ENCODE results near the gene PROX2.
A peak's percentile ranks its signal among the peaks of the same experiment; 100 is the strongest.

Gene PROX2

DNA sequence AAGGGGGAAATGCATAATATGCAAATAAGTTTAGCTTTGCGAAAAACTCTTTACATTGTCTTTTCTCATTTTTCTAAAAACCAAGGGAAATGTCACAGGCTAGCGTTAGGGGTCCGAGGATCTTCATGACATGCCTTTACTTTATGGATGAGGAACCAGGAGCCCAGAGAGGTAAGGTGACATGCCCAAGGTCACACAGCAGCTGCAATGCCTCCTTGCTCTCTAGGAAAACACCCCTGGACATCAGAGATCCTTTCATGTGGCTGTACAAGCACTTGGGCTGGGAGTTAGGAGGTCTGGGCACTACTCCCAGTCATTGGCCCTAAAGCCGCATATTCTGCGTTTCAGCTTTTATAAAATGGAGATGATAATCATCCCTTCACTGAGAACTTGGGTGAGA, 741 bp downstream of the PROX2 start:
- no peak for DNase-seq

DNA sequence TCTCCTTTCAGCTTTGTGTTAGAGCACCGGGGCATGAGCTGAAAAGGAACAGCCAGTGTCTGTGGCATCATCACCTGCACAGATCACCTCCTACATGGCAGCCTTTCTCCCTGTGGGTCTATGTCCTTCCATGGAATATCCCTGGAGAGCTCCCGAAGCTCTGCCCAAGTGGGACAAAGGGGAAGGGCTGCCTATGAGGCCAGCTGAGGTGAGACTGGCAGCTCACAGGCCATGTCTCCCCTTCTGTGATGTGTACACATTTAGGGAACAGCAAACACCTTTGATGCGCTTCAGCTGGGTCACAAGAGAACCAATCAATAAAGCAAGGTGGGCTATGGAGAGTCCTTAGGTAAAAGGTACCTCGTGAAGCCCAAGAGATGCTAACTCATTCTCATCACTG, 4.1 kb downstream of the PROX2 start:
- DNase-seq = no peak

DNA sequence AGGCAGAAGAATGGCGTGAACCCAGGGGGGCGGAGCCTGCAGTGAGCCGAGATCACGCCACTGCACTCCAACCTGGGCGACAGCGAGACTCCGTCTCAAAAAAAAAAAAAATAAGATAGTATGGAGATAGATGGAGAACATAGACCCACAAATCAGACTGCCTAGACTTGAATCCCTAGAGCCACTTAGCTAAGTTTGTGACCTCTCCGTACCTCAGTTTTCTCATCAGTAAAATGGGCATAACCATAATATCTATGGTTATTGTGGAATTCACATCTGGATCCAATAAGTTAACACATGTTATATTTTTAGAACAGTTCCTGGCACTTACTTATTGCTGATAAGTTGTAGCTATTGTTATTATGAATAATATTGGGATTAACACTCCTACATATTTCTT, 7.2 kb downstream of the PROX2 start:
- DNase-seq = no peak

DNA sequence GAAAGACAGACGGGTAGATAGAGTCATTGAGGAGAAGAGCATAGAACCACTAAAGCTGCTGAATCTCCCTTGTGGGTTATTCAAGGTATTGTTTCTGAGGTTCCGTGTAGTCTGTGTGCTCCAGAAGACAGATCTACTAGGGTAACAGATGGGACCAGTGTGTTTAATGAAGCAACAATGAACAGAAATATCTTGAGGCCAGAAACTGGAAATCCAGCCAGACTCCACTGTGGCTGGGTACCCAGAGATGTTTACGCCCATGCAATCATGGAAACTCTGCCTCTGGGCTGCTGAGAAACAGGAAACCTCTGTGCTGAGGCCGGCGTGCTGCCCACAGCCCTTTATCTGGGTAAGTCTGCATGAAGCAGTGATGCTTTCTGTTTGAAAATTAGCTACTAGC, 8.3 kb downstream of the PROX2 start:
- DNase-seq = peak; percentile 57 to 66 (median 62)

DNA sequence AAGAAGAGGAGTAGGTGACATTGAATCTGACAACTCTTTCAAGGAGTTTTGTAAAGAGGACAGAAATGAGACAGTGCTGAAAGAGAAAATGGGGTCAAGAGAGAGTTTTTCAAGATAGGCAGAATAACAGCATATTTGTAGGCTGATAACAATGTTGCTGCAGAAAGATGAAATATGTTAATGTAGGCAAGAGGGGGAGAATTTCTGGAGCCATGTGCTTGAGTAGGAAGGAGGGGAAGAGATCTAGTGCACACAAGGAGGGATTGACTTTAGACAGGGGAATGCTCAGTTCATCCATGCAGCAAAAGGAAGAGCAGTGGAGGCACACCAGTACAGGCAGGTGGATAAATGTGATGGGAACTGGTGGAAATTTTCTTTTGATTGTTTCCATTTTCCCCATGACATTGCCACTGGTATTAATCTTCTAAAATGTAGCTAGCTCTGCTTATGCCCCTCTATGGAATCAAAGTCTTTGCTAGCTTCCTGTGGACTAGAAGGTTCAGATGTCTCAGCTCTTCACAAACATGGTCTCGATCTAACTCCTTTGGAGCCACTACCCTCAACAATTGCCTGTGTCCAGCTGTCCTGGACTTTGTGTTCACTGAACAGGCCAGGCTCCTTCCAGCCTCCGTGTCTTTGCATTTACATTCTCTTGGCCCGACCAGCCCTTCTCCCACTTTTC, 9.1 kb downstream of the PROX2 start:
- no peak for DNase-seq

DNA sequence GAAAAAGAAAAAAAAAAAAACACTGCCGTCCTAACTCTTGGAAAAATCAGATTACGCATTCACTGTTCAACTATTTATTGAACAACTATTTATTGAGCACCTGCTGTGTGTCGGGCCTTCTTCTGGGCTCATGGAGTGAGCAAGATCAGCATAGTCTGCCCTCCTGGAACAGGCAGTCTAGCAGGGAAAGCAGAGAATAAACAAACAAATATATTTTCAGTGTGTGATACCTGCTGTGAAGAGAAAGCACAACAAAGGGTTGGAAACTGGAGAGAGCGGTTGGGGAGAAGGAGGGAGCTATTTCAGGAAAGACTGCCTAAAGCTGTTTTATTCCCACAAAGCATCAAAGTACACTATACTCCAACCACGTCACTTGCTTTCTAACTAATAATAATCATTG, 10.8 kb downstream of the PROX2 start:
- no peak for DNase-seq

DNA sequence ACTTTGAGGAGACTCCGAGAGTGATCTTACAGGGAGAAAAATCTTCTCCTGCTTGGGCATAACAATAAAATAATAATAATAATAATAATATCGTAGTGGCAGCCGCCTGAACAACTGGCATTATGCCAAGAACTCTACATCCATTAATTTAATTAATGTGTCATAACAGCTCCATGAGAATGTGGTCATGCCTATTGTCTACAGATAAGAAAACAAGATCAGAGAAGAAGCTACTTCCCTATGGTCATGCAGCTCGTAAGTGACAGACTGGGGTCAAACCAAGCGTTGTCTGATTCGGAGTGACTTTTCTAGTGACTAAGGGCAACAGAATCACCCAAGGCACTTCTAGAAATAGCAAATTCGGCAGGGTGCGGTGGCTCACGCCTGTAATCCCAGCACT, 11.7 kb downstream of the PROX2 start:
- DNase-seq = peak in 2 of 3 donors; percentile 18 to 26

DNA sequence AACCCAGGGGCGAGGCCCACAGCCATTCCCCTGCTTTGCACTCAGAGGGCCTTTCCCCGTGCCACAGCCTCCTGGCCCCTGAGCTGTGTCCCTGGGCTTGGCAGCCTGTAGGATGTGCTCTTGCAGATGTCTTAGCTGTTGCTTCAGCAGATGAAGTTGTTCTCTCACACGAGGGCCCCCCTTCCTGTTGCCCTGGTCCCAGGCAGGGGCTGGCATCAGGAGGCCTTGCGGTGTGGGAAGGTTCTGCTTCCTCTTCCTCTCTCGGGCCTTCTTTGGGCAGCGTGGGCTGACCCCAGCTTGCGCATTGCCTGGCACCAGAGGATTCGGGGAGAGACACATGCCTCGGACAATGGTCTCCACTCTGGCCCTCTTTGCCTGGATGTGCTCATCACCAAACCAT, 12.7 kb downstream of the PROX2 start:
- peak; percentile 77 to 88 (median 80) for DNase-seq

DNA sequence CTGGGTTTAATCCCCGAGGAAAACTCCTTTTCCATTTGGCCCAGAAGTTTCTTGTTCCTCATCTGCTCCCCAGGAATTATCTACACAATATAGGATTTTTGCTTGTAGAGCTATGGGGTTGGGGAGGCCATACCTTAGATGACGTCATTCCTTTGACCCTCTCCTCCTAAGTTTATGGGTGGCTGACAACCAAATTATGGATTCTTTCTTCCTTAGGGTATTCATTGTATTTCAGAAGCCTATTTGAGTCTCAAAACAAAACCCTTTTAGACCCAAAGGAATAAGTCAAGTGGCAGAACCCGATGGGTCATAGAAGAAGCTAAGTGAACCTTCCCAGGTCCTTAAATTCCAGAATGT, 14.2 kb downstream of the PROX2 start:
- DNase-seq = no peak

DNA sequence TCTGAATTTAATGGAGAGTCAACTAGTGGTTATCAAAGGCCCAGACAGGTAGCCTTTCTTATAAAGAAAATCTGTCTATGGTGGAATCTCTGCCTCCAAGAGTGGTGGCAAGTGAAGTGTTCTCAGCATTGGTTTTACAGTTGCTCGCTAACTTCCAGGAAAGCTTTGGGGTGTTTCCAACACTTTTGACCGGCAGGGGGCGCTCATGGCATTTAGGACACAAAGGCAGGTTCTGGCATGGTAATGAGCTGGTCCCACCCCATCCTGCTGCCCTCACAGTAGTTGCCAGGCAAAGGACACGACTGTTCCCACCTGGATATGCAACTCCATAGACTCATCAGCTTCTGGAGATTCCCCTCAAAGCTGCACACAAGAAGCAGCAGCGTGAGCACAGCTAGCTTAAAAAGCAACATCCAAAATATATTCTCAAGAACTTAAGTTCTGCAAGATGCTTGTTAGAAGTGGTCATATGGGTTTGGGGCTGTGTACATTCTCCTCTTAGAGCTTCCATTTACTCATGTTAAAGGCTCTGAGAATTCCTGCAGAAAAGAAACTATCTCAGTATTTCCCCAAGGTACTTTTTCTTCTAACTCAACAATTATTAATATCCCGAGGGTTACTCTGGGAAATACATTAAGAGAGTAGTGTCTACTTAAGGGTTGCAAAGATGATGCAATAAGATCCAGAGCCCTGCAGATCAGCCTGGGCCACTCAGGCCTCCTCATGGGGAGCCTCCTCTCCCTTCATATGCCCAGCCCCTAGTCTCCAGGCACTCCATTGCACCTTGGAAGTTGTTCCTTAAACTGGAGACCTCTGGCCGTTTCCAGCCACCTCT, 14.8 kb downstream of the PROX2 start:
- peak; percentile 91 to 96 (median 94) for DNase-seq

DNA sequence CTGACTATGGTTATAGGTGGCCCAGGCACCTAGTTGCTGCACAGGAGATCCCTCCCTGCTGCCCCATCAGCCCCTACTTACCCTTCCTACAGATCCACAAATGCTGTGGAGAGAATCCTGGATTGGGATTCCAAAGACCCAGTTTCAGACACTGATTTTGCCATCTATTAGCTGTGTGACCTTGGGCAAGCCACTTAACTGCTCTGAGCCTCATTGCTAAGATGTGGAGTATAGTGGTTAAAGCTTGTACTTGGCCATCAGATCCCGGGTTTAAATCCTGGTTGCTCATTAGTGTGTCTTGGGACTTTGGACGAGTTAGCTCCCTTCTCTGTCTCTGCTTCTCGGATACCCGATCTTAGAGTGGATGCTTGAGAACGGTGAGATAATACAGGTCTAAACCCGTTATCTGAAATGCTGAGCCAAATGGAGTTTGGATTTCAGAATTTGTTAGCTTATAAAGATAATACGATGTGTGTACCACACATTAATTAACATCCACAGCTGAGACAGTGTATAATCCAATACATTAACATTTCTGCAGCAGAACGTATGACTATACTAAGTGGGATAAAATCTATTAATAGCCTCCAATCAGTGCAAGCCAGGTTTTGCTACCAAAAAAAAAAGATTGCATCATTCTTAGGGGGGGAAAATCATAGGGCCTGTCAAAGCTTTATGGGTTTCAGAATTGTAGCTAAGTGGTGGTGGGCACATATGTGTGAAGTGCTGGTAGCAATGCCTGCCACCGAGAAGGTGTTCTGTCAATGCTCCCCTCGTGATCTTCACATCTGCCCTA, 16.0 kb downstream of the PROX2 start:
- DNase-seq = no peak

DNA sequence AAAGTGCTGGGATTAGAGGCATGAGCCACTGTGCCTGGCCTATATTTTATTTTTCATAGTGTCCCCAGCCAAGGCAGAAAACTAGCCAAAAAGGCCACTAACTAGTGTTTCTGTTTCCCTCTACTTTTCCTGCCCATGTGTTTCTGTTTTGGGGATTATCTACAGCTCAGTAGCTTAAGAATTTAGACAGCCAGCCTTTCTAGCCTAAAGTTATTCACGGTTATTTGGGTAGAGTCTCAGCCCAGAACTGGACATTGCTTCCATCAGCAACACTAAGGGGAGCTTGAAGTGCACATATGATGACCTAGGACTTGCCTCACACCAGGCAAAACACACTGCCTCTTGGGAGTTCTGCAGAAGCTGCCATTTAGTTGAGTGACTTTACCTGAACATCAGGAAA, 17.9 kb downstream of the PROX2 start:
- DNase-seq = no peak

DNA sequence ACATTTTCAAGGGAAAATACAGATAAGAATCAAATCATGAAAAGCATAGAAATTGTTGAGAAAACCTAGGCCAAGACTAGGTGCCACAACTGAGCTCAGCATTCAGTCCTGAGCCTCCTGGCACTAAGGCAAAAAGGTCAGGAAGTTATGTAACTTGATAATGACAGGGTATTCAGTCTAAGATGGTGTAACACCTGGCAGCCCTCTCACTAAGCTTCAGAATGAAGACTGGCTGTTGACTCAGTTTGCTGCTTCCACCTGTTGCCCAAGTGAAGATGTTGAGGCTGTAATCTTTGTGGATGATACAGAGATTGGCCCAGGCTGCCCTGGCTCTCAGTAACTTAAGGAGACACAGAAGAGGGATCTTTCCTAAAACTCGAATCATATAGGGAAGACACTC, 19.6 kb downstream of the PROX2 start:
- no peak for DNase-seq

DNA sequence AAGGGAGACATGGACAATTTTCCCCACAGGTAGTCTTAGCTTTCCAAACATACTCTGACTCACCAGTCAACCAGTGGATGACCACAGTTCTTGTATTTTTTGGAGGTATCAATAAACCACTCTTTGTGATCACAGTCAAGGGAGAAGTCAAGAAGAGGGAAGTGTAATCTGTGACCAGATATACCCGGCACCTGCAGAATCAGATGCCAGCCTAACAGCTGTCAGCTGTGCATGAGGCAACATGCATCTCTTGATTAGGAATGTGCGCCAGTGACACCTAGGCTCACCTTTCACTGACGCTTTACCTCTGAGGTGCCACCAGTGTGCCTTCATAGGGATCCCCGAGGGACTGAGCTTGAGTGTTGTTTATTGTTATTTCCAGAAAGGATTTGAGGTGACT, 20.0 kb downstream of the PROX2 start:
- no peak for DNase-seq

DNA sequence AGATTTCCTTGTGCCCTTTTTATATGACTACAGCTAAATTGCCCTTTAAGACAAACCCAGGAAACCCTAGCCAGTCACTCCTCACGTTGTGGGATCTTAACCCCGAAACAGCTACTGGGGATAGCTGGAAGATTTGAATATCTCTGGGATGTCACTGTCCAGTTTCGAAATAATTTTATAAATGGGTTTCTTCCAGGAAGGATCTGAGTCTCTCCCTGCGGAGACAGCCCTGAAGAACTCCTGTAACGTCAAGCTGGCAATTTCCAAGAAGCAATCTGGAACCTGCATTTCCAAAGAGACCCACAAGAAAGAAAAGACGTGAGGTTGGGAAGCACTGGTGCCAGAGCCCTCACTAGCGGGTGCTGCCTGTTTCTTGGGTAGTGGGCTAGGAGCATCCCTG, 20.9 kb downstream of the PROX2 start:
- no peak for DNase-seq

DNA sequence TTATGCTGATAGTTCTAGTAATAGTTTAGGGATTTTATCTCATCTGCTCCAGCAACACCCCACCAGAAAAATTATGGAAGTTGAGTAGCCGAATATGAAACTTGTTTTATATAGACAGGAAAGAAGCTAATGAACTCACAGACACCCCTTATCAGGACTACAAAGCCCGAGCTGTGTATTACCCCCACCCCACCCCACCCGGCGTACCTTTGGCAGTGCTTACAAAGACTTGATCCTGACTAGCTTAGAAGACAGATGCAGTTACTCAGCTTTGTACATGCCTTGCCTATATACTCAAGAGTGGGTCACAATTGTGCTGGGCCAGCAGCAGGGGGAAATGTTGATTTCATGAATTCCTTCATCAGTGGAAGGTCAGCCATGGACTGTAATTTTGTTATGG, 22.4 kb downstream of the PROX2 start:
- no peak for DNase-seq

DNA sequence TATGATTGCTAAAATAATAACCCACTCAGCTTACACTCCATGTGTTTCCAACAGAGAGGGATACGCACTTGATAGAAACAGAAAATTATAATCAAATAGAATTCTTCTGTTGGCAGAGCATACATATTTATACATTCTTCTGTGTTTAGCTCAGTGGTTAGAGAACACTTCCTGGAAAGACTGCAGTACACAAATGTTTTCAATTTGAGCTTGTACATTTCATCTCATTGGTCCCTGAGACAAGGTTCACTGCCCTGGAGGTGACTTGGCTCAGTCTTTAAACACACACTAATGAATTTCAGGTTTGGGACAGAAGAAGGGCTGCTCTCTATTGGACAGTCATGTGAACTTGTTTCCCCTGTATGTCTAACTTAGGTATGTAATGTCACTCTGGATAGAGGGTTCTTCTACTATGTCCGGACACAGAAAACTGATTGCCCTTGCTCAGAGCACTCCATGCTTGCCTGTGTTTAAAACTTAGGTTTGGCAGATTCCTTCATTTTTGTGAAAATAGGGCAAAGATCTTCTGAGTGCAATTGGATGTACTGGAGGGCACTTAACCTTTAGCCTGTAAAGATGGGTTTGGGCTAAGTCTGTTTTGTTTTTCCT, 22.9 kb downstream of the PROX2 start:
- DNase-seq = no peak

DNA sequence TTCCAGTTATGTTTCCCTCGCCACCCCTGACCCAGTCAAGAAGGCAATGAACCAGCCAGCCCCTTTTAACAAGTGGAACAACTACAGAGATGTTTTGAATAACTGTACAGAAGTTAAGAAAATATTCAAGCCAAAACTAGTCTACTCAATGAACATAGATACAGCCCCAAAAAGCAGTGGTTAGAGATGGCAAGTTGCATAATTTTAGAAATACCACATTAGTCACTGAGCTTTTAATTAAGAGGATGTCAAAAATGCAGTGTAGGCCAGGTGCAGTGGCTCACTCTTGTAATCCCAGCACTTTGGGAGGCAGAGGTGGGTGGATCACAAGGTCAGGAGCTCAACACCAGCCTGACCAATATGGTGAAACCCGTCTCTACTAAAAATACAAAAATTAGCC, 27.2 kb downstream of the PROX2 start:
- DNase-seq = peak; percentile 17 to 33 (median 24)

DNA sequence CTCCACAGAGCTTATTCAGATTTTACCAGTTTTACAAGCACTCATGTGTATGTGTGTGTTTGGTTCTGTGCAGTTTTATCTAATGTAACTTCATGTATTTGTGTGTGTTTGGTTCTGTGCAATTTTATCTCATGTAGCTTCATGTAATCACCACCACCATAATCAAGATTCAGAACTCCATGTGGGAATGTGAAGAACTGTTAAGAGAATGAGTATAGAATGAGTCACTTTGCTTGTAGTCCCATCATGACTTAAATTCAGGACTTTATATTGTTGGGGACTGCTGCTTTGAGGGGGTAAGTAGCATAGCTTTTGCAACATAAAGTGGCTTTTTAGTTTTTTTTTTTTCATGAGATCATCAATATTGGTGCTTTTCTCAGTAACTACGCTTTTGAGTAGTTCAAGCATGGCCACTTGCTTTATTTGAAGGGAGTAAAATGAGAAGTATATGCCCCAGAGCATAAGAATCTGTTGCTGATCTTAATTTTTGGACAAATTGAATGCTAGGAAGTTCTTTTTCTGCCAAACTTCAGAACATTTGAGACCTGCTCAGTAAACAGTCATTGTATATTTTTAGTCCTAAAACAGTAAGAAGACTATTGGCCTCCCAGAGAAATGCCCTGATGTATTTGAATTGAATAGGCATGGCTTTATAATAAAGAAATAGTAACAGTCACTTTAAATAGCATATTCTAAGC, 28.8 kb downstream of the PROX2 start:
- no peak for DNase-seq

DNA sequence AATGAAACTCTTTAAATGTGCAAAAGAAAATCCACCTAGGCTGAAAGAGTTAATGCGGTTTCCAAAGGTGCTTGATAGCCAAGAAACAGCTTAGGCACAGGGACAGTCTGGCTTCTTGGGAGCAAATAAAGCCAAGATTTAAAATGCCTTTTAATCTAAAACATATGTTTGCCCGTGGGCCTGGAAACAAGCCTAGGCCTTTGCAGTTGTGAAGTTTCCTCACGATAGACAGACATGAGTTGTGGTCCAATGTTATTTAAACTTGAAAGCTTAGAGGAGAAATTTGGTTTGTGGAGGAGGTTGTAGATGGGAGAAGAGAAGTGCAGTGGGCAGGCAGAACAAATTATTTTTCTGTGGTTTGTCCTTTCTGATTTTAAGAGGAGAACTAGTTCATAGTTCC, 29.8 kb downstream of the PROX2 start:
- DNase-seq = no peak

DNA sequence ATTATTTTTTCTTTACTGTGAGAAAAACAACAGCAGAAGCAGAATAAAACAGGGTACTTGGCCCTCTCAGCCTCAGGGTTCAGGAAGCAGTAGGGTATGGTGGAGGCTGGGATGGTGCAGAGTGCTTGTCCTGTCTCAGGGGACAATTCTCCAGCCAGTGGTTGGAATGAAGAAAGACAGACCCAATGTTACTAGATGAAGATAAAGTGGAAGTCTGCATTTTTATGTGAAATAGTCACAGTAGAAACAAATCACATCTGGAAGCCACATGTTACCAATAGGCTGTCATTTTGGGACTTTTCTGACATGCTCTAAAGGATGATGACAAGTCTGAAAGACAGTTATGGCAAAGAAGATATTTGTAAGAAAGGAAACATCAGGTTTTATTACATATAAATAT, 32.3 kb downstream of the PROX2 start:
- no peak for DNase-seq
